Chondrocyte (in vitro differentiated cells): ENCODE data around the gene UBA1. TPM values are rescaled to one million over a fixed set of nuclear protein-coding genes. Genes with fewer than 3 reads are reported as not detected.

ENCODE experiments used
- DNase-seq: peaks from one replicate; pipeline ENCODE4 v3.0.0; 2021; ENCODE audit warnings: mixed read lengths, low spot score
- H3K27ac Mint-ChIP-seq: one replicate; pipeline ENCODE4 v1.8.0; 2021; ENCODE audit warnings: mild to moderate bottlenecking, moderate library complexity, mixed read lengths; ENCODE audit not compliant: unreplicated experiment
- H3K27me3 Mint-ChIP-seq: 2 replicates; pipeline ENCODE4 v1.8.0; 2021; ENCODE audit warnings: low read depth, mixed read lengths
- H3K36me3 Mint-ChIP-seq: 2 replicates; pipeline ENCODE4 v1.8.0; 2021; ENCODE audit warnings: low read depth, mixed read lengths
- H3K4me1 Mint-ChIP-seq: 2 replicates; pipeline ENCODE4 v1.8.0; 2021; ENCODE audit warnings: low read depth, mild to moderate bottlenecking, mixed read lengths
- H3K4me3 Mint-ChIP-seq: one replicate; pipeline ENCODE4 v1.8.0; 2021; ENCODE audit warnings: mild to moderate bottlenecking, moderate library complexity, mixed read lengths; ENCODE audit not compliant: unreplicated experiment
- H3K9me3 Mint-ChIP-seq: 2 replicates; pipeline ENCODE4 v1.8.0; 2021; ENCODE audit warnings: low read depth, mixed read lengths
- total RNA-seq: library from RNA; stranded (reverse); gene quantifications from 3 replicates; pipeline ENCODE4 v1.2.1, GENCODE V29; 2021
- TF ChIP-seq, protein P1 (sequence below): fragments of 200-600 bp; sonication (generic); IDR thresholded peaks from 2 replicates; pipeline ENCODE4 v1.5.0; 2021; ENCODE audit warnings: antibody characterized with exemption, mild to moderate bottlenecking, moderate library complexity

UBA1 gene
- total RNA-seq, 1 donor from 2014 or later = 311 TPM

DNA sequence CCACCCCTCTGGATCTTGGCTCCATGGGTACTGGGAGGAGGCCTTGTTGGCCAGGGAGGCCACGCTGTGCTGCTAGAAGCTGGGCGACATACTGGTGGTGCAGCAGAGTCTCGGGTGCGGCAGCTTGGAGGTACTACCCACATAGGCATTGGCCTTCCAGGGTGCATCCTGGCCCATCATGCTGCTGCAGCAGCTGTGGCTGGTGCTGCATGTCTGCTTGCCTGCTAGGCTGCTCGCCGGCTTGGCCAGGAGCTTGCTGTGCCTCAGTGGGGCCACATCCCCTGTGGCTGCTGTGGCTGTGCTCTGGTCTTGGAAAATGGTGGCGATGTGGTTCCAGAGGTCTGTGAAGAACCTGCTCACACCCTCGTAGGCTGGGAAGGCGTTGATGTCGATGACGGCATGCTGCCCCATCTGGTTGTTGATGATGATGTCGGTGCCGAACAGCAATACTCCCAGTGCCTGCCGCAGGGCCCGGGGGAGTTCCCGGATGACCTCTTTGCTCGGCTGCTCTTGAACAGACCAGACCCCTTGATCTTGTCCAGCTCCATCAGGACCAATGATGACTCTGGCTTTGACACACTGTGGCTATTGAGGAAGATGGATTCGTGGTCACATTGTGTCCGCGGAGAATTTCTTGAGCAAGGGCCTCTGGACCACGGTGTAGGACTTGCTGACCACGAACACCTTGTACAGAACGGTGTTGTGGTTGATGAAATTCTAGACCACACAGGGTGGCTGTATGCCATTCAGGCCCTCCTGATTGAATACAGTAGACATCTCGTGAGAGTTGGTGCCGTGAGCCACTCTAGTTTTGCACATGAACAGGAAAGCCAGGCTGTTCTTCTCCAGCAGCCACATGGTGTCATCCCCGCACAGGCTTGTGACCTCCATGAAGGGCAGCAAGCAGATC, 36.8 kb upstream of the UBA1 start:
- Mint-ChIP-seq H3K9me3 (no peaks in the 10 kb centered on the region), H3K36me3 (peaks cover 4% of the 10 kb centered on the region), H3K4me3 (no peak overlapping the region), H3K27me3 (no peaks in the 10 kb centered on the region), H3K27ac (no peak overlapping the region), H3K4me1 (no peaks in the 10 kb centered on the region)
- TF ChIP-seq, protein P1, sequence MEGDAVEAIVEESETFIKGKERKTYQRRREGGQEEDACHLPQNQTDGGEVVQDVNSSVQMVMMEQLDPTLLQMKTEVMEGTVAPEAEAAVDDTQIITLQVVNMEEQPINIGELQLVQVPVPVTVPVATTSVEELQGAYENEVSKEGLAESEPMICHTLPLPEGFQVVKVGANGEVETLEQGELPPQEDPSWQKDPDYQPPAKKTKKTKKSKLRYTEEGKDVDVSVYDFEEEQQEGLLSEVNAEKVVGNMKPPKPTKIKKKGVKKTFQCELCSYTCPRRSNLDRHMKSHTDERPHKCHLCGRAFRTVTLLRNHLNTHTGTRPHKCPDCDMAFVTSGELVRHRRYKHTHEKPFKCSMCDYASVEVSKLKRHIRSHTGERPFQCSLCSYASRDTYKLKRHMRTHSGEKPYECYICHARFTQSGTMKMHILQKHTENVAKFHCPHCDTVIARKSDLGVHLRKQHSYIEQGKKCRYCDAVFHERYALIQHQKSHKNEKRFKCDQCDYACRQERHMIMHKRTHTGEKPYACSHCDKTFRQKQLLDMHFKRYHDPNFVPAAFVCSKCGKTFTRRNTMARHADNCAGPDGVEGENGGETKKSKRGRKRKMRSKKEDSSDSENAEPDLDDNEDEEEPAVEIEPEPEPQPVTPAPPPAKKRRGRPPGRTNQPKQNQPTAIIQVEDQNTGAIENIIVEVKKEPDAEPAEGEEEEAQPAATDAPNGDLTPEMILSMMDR = no peak
- DNase-seq = no peak

DNA sequence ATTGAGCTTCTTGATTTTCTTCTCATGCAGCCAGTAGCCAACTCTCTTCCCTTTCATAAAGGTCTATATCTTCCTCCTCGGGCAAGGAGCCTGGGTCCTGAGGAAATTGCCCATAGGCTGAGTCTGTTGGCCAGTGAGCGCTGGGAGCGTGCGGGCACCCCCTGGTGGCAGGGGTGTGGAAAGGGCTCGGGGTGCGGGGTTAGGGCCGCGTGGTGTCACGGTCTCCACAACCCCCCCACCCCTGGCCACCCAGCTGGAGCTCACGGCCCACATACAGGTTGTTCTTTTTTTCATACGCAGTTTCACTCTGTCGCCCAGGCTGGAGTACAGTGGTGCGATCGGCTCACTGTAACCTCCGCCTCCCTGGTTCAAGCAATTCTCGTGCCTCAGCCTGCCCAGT, 35.5 kb upstream of the UBA1 start:
- Mint-ChIP-seq H3K27ac (no peak overlapping the region), H3K27me3 (no peaks in the 10 kb centered on the region), H3K36me3 (peaks cover 4% of the 10 kb centered on the region), H3K4me3 (no peak overlapping the region), H3K4me1 (no peaks in the 10 kb centered on the region), H3K9me3 (no peaks in the 10 kb centered on the region)
- TF ChIP-seq, protein P1 = no peak
- no peak for DNase-seq

DNA sequence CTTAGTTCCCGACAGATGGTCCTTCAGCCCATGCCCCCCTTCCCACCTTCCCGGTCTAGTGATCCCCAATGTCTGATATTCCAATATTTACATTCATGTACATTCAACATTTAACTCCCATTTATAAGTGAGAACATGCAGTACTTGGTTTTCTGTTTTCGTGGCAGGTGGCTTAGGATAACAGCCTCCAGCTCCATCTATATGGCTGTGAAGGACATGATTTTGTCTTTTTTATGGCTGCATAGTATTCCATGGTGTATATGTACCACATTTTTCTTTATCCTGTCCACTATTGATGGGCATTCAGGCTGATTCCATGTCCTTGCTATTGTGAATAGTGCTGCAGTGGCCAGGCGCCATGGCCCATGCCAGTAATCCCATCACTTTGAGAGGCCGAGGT, 34.8 kb upstream of the UBA1 start:
- DNase-seq = no peak
- no peaks in the 10 kb centered on the region for H3K27me3 Mint-ChIP-seq
- no peak overlapping the region for H3K4me3 Mint-ChIP-seq
- no peaks in the 10 kb centered on the region for H3K9me3 Mint-ChIP-seq
- TF ChIP-seq, protein P1 = no peak
- H3K36me3 Mint-ChIP-seq = peaks cover 4% of the 10 kb centered on the region
- H3K4me1 Mint-ChIP-seq = no peaks in the 10 kb centered on the region
- H3K27ac Mint-ChIP-seq = no peak overlapping the region

DNA sequence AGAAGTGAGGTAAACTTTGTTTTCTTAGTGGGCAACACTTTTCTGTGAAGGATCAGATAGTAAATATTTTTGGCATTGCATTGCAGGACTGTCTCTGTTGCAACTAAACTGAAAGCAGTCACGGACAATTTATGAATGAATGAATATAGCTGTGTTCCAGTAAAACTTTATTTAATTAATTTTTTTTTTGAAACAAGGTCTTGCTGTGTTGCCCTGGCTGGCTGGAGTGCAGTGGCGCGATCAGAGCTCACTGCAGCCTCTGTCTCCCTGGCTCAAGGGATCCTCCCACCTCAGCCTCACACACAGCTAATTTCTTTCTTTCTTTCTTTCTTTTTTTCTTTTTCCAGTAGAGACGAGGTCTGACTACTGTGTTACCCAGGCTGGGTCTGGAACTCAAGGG, 32.8 kb upstream of the UBA1 start:
- H3K9me3 Mint-ChIP-seq = peaks cover 4% of the 10 kb centered on the region
- H3K4me3 Mint-ChIP-seq = no peak overlapping the region
- peaks cover 4% of the 10 kb centered on the region for H3K36me3 Mint-ChIP-seq
- H3K27ac Mint-ChIP-seq = no peak overlapping the region
- no peaks in the 10 kb centered on the region for H3K27me3 Mint-ChIP-seq
- DNase-seq = no peak
- no peaks in the 10 kb centered on the region for H3K4me1 Mint-ChIP-seq
- TF ChIP-seq, protein P1 = no peak

DNA sequence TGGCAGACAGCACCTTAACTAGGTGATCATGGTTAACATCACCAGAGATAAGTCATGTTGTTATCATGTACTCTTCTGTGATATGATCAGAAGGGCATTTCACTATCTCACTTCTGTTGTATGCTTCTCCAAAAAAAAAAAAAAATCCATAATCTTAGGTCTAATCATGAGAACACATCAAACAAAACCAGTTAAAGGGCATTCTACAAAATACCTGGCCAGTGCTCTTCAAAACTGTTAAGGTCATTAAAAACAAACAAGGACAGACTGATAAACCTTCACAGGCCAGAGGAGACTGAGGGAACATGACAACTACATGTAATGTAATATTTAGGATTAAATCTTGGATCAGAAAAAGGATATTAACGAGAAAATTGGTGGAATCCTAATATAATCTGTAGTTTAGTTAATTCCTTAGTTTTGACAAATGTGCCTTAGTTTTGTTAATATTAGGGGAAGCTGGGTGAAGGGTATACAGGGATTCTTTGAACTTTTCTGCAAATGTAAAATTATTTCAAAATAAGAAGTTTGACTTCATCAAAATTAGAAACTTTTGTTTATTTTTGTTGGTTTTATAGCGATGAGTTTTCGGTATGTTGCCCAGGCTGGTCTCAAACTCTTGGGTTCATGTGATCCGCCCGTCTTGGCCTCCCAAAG, 30.6 kb upstream of the UBA1 start:
- peaks cover 4% of the 10 kb centered on the region for H3K9me3 Mint-ChIP-seq
- no peak for DNase-seq
- H3K27ac Mint-ChIP-seq = no peak overlapping the region
- H3K36me3 Mint-ChIP-seq = no peaks in the 10 kb centered on the region
- H3K27me3 Mint-ChIP-seq = no peaks in the 10 kb centered on the region
- TF ChIP-seq, protein P1 = no peak
- no peak overlapping the region for H3K4me3 Mint-ChIP-seq
- no peaks in the 10 kb centered on the region for H3K4me1 Mint-ChIP-seq
